H1 (cell line): ENCODE measurements around the gene NPBWR2. TPM values are rescaled to one million over a fixed set of nuclear protein-coding genes. Genes with fewer than 3 reads are reported as not detected.
A peak's percentile ranks its signal among the peaks of the same experiment; 100 is the strongest.

Source experiments
- EP300 ChIP-seq, 2 experiments: IDR thresholded peaks; 1 replicate in 1 of 2; 2 replicates in 1 of 2; pipeline ENCODE4 v1.6.1; 2011 to 2012; ENCODE audit warnings: low read depth in 2 of 2, low read length in 2 of 2, mild to moderate bottlenecking in 2 of 2, borderline replicate concordance in 1 of 2, inconsistent platforms in 1 of 2, moderate library complexity in 1 of 2
- RAD21 ChIP-seq, 2 experiments: IDR thresholded peaks in 1 of 2; conservative IDR thresholded peaks in 1 of 2; 2 replicates each; pipeline ENCODE4 v1.6.1; 2011; ENCODE audit warnings: low read depth in 2 of 2, low read length in 2 of 2, improper control_type of control experiment in 1 of 2, inconsistent platforms in 1 of 2, mild to moderate bottlenecking in 1 of 2, moderate library complexity in 1 of 2
- microRNA-seq, 2 experiments: library from miRNA; unstranded; fragments of <30 nt; microRNA quantifications; one replicate each; pipeline versions ENCODE4 to v1.2.0, GENCODE V29; 2016 to 2020; ENCODE audit warnings: borderline microRNAs expressed in 2 of 2, borderline number of aligned reads in 2 of 2, borderline replicate concordance in 1 of 2
- polyA plus RNA-seq, 7 experiments: library from polyadenylated mRNA; depleted of rRNA in 3 of 7; stranded (reverse) in 5 of 7; unstranded in 2 of 7; fragments of >200 nt in 5 of 7; fragments of 200-250 nt in 2 of 7; gene quantifications; 1 replicate in 5 of 7; 2 replicates in 1 of 7; 4 replicates in 1 of 7; pipeline versions ENCODE4 v1.2.1 to v1.2.3, GENCODE V29; 2011 to 2013; ENCODE audit warnings: missing spikeins in 2 of 7, mixed read lengths in 2 of 7
- small RNA-seq: library from polyadenylated mRNA; stranded (forward); fragments of <200 nt; extraction: miRNeasy Mini kit (QIAGEN cat#:217004); gene quantifications from one replicate; pipeline ENCODE3, GENCODE V24; 2013; ENCODE audit not compliant: insufficient read depth
- total RNA-seq: library from RNA; stranded (reverse); fragmentation: NEBNext Ultra II Directional; extraction: Animal tissue kit (Norgen Biotek cat#: 25700); gene quantifications from 2 replicates; pipeline ENCODE4 v1.2.1, GENCODE V29; 2021
- TF ChIP-seq, protein P1 (sequence below): IDR thresholded peaks from 2 replicates; pipeline ENCODE4 v1.6.1; 2012; ENCODE audit warnings: low read length, inconsistent platforms

NPBWR2 gene
- total and polyA plus RNA-seq, 2 of the 8 experiments (the other 6 are each of a cell fraction or from before 2014, with no cell fraction given), result not detected

DNA sequence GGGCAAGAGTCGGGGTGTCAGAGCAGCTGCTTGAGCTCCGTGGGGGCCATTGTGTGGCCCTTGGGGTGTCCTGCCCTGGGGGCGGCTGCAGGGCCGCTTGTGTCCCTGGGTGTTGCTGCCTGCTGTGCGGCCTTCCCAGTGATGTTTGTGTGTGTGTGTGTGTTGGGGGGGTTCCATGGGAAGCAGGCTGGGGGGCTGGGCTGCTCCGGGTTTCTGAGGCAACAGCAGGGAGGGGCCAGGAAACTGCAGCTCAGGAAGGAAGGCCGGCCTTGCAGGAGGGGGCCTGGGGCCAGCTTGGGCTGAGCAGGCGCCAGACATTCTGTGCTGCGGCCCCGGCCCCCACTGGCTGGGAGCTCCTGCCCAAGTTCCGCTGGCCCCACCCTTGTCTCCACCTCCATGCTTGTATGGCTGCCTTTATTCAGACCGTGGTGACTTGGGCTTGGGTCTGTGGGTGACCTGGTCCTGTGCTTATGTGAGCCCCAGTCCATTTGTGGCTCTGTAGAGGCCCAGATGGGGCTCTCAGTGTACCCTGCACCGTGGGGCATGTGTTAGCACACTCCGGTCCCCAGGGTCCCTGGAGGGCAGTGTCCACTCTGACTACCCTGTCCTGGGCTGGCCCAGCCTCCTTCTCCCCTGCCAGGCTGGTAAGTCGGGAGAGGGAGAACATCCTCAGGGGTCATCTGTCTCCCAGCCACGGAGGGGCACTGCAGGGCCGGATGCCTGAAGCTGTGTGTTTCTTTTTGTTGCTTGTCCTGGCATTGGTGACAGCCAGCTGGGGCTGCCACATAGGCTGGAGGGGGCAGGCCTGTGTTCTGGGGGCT, 53.3 kb downstream of the NPBWR2 start (continued):
- peak; percentile 47 to 59; a peak in 3 of 4 replicates for TF ChIP-seq RAD21 (IDR thresholded peaks at IDR 0.05 in 1 of 2, conservative IDR thresholded peaks at IDR 0.05 in 1 of 2; ENCODE audit: low read depth in 2 of 2, low read length in 2 of 2)
- TF ChIP-seq, protein P1, sequence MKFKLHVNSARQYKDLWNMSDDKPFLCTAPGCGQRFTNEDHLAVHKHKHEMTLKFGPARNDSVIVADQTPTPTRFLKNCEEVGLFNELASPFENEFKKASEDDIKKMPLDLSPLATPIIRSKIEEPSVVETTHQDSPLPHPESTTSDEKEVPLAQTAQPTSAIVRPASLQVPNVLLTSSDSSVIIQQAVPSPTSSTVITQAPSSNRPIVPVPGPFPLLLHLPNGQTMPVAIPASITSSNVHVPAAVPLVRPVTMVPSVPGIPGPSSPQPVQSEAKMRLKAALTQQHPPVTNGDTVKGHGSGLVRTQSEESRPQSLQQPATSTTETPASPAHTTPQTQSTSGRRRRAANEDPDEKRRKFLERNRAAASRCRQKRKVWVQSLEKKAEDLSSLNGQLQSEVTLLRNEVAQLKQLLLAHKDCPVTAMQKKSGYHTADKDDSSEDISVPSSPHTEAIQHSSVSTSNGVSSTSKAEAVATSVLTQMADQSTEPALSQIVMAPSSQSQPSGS, result no peak
- no peak for TF ChIP-seq EP300 (IDR thresholded peaks at IDR 0.05; ENCODE audit: borderline replicate concordance in 1 of 2, low read depth in 2 of 2, low read length in 2 of 2)

Small RNAs within 50 kb of the gene (microRNA-seq; reads per million reads assigned to microRNA genes)
- gene MIR6813, result 0 to 0.46 reads per million in 2 experiments

Small RNAs within 50 kb of the gene (small RNA-seq; reads per million reads assigned to genes)
- gene AL355803.1, result not detected
- not detected for gene MIR6813

Other genes starting within 250 kb of the NPBWR2 start
- not detected in 2 replicates for gene ABHD16B, start 246.1 kb downstream of the NPBWR2 start, total RNA-seq
- gene ABHD16B, start 246.1 kb downstream of the NPBWR2 start, polyA plus RNA-seq (2011; rRNA removed), result 0.05 TPM in 1 of 2 replicates, not detected in the other
- gene TPD52L2, start 242.3 kb downstream of the NPBWR2 start, total RNA-seq, result 77.1 and 78.1 TPM in 2 replicates
- gene TPD52L2, start 242.3 kb downstream of the NPBWR2 start, polyA plus RNA-seq (2011; rRNA removed), result 80.2 and 96.5 TPM in 2 replicates
- 31.2 and 32.8 TPM in 2 replicates for gene DNAJC5, start 212.4 kb downstream of the NPBWR2 start, total RNA-seq
- 19.2 and 25.0 TPM in 2 replicates for gene DNAJC5, start 212.4 kb downstream of the NPBWR2 start, polyA plus RNA-seq (2011; rRNA removed)
- 36.5 and 37.4 TPM in 2 replicates for gene UCKL1, start 151.1 kb downstream of the NPBWR2 start, total RNA-seq
- 91.2 and 106 TPM in 2 replicates for gene UCKL1, start 151.1 kb downstream of the NPBWR2 start, polyA plus RNA-seq (2011; rRNA removed)
- gene ZNF512B, start 137.6 kb downstream of the NPBWR2 start, total RNA-seq, result 26.6 and 27.0 TPM in 2 replicates
- 7.3 and 10.6 TPM in 2 replicates for gene ZNF512B, start 137.6 kb downstream of the NPBWR2 start, polyA plus RNA-seq (2011; rRNA removed)
- gene SAMD10, start 127.9 kb downstream of the NPBWR2 start, total RNA-seq, result 3.0 and 3.8 TPM in 2 replicates
- gene SAMD10, start 127.9 kb downstream of the NPBWR2 start, polyA plus RNA-seq (2011; rRNA removed), result 5.2 and 6.4 TPM in 2 replicates
- gene PRPF6, start 126.4 kb downstream of the NPBWR2 start, total RNA-seq, result 76.9 and 80.7 TPM in 2 replicates
- 27.9 and 42.8 TPM in 2 replicates for gene PRPF6, start 126.4 kb downstream of the NPBWR2 start, polyA plus RNA-seq (2011; rRNA removed)
- 0.52 and 0.61 TPM in 2 replicates for gene C20orf204, start 71.4 kb downstream of the NPBWR2 start, total RNA-seq
- gene C20orf204, start 71.4 kb downstream of the NPBWR2 start, polyA plus RNA-seq (2011; rRNA removed), result 0.39 and 0.96 TPM in 2 replicates
- 0.23 TPM in 1 of 2 replicates, not detected in the other for gene SOX18, start 57.9 kb downstream of the NPBWR2 start, total RNA-seq
- gene SOX18, start 57.9 kb downstream of the NPBWR2 start, polyA plus RNA-seq (2011; rRNA removed), result 0.08 and 0.09 TPM in 2 replicates
- 41.4 and 46.3 TPM in 2 replicates for gene TCEA2, start 44.4 kb downstream of the NPBWR2 start, total RNA-seq
- 42.3 and 66.0 TPM in 2 replicates for gene TCEA2, start 44.4 kb downstream of the NPBWR2 start, polyA plus RNA-seq (2011; rRNA removed)
- 12.7 and 13.1 TPM in 2 replicates for gene RGS19, start 28.0 kb downstream of the NPBWR2 start, total RNA-seq
- 16.8 and 21.9 TPM in 2 replicates for gene RGS19, start 28.0 kb downstream of the NPBWR2 start, polyA plus RNA-seq (2011; rRNA removed)
- 0.52 and 0.63 TPM in 2 replicates for gene OPRL1, start 27.5 kb downstream of the NPBWR2 start, total RNA-seq
- gene OPRL1, start 27.5 kb downstream of the NPBWR2 start, polyA plus RNA-seq (2011; rRNA removed), result 0.98 and 2.0 TPM in 2 replicates
- gene LKAAEAR1, start 23.2 kb downstream of the NPBWR2 start, total RNA-seq, result 0.41 and 0.52 TPM in 2 replicates
- 0.53 and 0.91 TPM in 2 replicates for gene LKAAEAR1, start 23.2 kb downstream of the NPBWR2 start, polyA plus RNA-seq (2011; rRNA removed)
- gene MYT1, start 56.9 kb upstream of the NPBWR2 start, total RNA-seq, result 1.1 and 2.0 TPM in 2 replicates
- 0.63 and 1.0 TPM in 2 replicates for gene MYT1, start 56.9 kb upstream of the NPBWR2 start, polyA plus RNA-seq (2011; rRNA removed)
- 55.1 and 57.8 TPM in 2 replicates for gene PCMTD2, start 148.2 kb upstream of the NPBWR2 start, total RNA-seq
- gene PCMTD2, start 148.2 kb upstream of the NPBWR2 start, polyA plus RNA-seq (2011; rRNA removed), result 21.4 and 24.6 TPM in 2 replicates